ENCODE results near the gene CLEC16A. TPM values are rescaled to one million over a fixed set of nuclear protein-coding genes. Genes with fewer than 3 reads are reported as not detected.

Gene CLEC16A
- total RNA-seq, 2 experiments from 2014 or later: 32.6 to 34.9 TPM

Other genes with a start within 250 kb of the CLEC16A start
- gene TEKT5, start 249.6 kb upstream of the CLEC16A start, total RNA-seq: not detected
- gene NUBP1, start 200.7 kb upstream of the CLEC16A start, total RNA-seq: 10 to 100 TPM; 32.5 to 37.0 TPM
- gene TVP23A, start 125.8 kb upstream of the CLEC16A start, total RNA-seq: not detected
- 1 to 10 TPM; 9.0 to 9.3 TPM for gene CIITA, start 67.4 kb upstream of the CLEC16A start, total RNA-seq
- gene DEXI, start 2.1 kb upstream of the CLEC16A start, total RNA-seq: 10 to 100 TPM; 32.4 to 35.5 TPM

Data from activated CD8-positive, alpha-beta memory T cell treated with anti-CD3 and anti-CD28 coated beads for 36 hours (primary cell).